ENCODE results near the gene LTB.

LTB gene

DNA sequence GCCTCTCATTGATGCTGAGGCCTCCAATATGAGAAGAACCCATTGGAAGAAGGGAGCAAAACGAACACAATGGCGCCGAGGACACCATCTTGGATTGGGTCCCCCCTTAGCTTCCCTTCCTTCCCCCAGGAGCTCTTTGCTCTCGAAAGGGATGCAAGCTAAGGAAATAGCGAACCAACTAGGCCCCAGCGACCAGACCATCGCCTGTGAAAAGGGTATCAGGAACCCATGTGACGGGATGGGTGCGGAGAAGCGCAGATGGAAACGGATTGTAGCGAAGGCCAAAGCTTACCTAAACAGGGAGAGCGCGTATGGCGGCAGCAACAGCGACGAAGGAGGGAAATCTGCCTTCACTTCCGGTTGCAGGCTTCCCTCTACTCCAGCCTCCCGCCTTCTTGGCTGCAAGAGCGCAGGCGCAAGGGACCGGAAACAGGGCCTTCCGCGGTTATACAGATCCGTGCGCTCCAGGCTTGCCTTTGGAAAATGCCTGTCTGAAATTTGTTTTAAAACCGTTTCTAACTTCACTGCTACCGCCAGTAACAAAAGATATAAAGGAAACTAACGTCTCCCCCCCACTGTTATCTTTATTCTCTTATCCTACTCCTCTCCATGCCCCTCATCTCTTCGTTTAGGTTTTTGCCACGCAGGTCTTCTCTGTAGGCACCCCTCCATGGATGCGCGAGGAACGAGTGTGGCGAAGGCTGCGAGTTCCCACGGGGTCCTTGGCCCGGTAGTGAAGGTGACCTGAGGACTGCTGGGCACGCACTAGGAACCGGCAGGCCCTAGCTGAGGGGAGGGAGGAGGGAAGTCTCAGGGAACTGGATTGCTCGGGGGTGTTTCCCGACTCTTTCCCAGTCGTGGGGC is 40.3 kb downstream of the LTB start, which contains the start of gene DDX39B (continued):
- TF ChIP-seq ZBTB44 (tag by site-specific recombination; IDR thresholded peaks at IDR 0.05): no peak

GRCh38 chr6:31541059-31541657 is 41.1 kb downstream of the LTB start:
- TF ChIP-seq SP2 (tag by site-specific recombination; IDR thresholded peaks at IDR 0.05): peak; percentile 41
- TF ChIP-seq, protein P1, sequence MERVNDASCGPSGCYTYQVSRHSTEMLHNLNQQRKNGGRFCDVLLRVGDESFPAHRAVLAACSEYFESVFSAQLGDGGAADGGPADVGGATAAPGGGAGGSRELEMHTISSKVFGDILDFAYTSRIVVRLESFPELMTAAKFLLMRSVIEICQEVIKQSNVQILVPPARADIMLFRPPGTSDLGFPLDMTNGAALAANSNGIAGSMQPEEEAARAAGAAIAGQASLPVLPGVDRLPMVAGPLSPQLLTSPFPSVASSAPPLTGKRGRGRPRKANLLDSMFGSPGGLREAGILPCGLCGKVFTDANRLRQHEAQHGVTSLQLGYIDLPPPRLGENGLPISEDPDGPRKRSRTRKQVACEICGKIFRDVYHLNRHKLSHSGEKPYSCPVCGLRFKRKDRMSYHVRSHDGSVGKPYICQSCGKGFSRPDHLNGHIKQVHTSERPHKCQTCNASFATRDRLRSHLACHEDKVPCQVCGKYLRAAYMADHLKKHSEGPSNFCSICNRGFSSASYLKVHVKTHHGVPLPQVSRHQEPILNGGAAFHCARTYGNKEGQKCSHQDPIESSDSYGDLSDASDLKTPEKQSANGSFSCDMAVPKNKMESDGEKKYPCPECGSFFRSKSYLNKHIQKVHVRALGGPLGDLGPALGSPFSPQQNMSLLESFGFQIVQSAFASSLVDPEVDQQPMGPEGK (tag by site-specific recombination; IDR thresholded peaks at IDR 0.05): 0 out of 2 replicates have a peak, but pooled peaks have one; percentile 5
- TF ChIP-seq ZNF561 (tag by site-specific recombination; IDR thresholded peaks at IDR 0.05; ENCODE audit: borderline replicate concordance): no peak
- 0 out of 2 replicates have a peak, but pooled peaks have one; percentile 1 for TF ChIP-seq ZNF654 (tag by site-specific recombination; IDR thresholded peaks at IDR 0.05; ENCODE audit: low read depth)
- peak; percentile 95 for TF ChIP-seq WT1 (tag by site-specific recombination; IDR thresholded peaks at IDR 0.05)
- TF ChIP-seq SP3 (tag by site-specific recombination; IDR thresholded peaks at IDR 0.05): peak; percentile 28
- TF ChIP-seq KLF1 (tag by site-specific recombination; IDR thresholded peaks at IDR 0.05): peak; percentile 77
- TF ChIP-seq ZNF221 (tag by site-specific recombination; IDR thresholded peaks at IDR 0.05; ENCODE audit: borderline replicate concordance): 0 out of 2 replicates have a peak, but pooled peaks have one; percentile 1
- no peak for TF ChIP-seq ZNF266 (tag by site-specific recombination; IDR thresholded peaks at IDR 0.05; ENCODE audit: low read depth)
- no peak for TF ChIP-seq ZNF501 (tag by site-specific recombination; IDR thresholded peaks at IDR 0.05)
- no peak for TF ChIP-seq ZNF571 (tag by site-specific recombination; IDR thresholded peaks at IDR 0.05)
- 0 out of 2 replicates have a peak, but pooled peaks have one; percentile 6 for TF ChIP-seq ZFHX2 (tag by site-specific recombination; conservative IDR thresholded peaks at IDR 0.05)
- TF ChIP-seq ZNF24 (tag by site-specific recombination; IDR thresholded peaks at IDR 0.05): no peak
- TF ChIP-seq ZSCAN30 (tag by site-specific recombination; IDR thresholded peaks at IDR 0.05): 0 out of 2 replicates have a peak, but pooled peaks have one; percentile 26
- TF ChIP-seq KLF9 (tag by site-specific recombination; IDR thresholded peaks at IDR 0.05; ENCODE audit: low read depth): peak; percentile 41; the same call in 1 of the 2 replicates
- 0 out of 2 replicates have a peak, but pooled peaks have one; percentile 13 for TF ChIP-seq KLF8 (tag by site-specific recombination; IDR thresholded peaks at IDR 0.05)
- POLR2A ChIA-PET: interaction anchor here (0.6 to 4.2 kb wide), 48 partner anchors 9 to 1430 kb away, joined by 3 to 112 read pairs (median 5); partner anchors contain the start of genes ATF6B, BAG6, C6orf47 and GPANK1
- CTCF ChIA-PET: interaction anchor here (0.7 to 13.9 kb wide), 9 partner anchors 10 to 343 kb away, joined by 3 to 431 read pairs (median 4); partner anchors contain the start of genes MCCD1 and NCR3

GRCh38 chr6:31540640-31541039 is 41.6 kb downstream of the LTB start:
- Histone ChIP-seq H3K4me1 (ENCODE audit: control insufficient read depth, insufficient read depth, low read length) (peaks cover 14% of the 10 kb centered on the region), H3K36me3 (ENCODE audit: control insufficient read depth in 2 of 2, insufficient read depth in 1 of 2, low read length in 2 of 2) (peaks cover 51 to 55% of the 10 kb centered on the region in 2 experiments), H3K27ac (ENCODE audit: extremely low read depth, low read depth, low read length) (peak overlapping the region; percentile 100), H3K9me3 (ENCODE audit: control insufficient read depth, insufficient read depth, low read depth, low read length) (no peaks in the 10 kb centered on the region), H3K4me3 (ENCODE audit: low read depth, low read length) (peak overlapping the region; percentile 64)
- POLR2A ChIA-PET: interaction anchor here (0.6 to 4.2 kb wide), 29 partner anchors 9 to 418 kb away, joined by 3 to 112 read pairs (median 6); partner anchors contain the start of genes BAG6, C6orf47, GPANK1 and HSPA1B
- CTCF ChIA-PET: interaction anchor here (4.3 to 13.9 kb wide), 2 partner anchors 47 to 57 kb away, joined by 40 to 431 read pairs; partner anchors contain the start of gene NCR3
- TF ChIP-seq, protein P2, sequence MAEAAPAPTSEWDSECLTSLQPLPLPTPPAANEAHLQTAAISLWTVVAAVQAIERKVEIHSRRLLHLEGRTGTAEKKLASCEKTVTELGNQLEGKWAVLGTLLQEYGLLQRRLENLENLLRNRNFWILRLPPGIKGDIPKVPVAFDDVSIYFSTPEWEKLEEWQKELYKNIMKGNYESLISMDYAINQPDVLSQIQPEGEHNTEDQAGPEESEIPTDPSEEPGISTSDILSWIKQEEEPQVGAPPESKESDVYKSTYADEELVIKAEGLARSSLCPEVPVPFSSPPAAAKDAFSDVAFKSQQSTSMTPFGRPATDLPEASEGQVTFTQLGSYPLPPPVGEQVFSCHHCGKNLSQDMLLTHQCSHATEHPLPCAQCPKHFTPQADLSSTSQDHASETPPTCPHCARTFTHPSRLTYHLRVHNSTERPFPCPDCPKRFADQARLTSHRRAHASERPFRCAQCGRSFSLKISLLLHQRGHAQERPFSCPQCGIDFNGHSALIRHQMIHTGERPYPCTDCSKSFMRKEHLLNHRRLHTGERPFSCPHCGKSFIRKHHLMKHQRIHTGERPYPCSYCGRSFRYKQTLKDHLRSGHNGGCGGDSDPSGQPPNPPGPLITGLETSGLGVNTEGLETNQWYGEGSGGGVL (tag by site-specific recombination; IDR thresholded peaks at IDR 0.05): no peak
- TF ChIP-seq ZNF544 (tag by site-specific recombination; IDR thresholded peaks at IDR 0.05): no peak
- TF ChIP-seq ZNF423 (tag by site-specific recombination; IDR thresholded peaks at IDR 0.05): 0 out of 2 replicates have a peak, but pooled peaks have one; percentile 10
- no peak for TF ChIP-seq AEBP2 (tag by site-specific recombination; IDR thresholded peaks at IDR 0.05; ENCODE audit: borderline replicate concordance)
- TF ChIP-seq ZFP69B (tag by site-specific recombination; IDR thresholded peaks at IDR 0.05): no peak

More at GRCh38 chr6:31541059-31541657, 41.1 kb downstream of the LTB start:
- Histone ChIP-seq H3K4me1 (ENCODE audit: control insufficient read depth, insufficient read depth, low read length) (peaks cover 14% of the 10 kb centered on the region), H3K9me3 (ENCODE audit: control insufficient read depth, insufficient read depth, low read depth, low read length) (no peaks in the 10 kb centered on the region), H3K4me3 (ENCODE audit: low read depth, low read length) (peak overlapping the region; percentile 64), H3K36me3 (ENCODE audit: control insufficient read depth in 2 of 2, insufficient read depth in 1 of 2, low read length in 2 of 2) (peaks cover 46 to 50% of the 10 kb centered on the region in 2 experiments), H3K27ac (ENCODE audit: extremely low read depth, low read depth, low read length) (peak overlapping the region; percentile 100)

Data from HEK293 (cell line).